Osteocyte (in vitro differentiated cells): ENCODE data around the gene RABIF. TPM values are rescaled to one million over a fixed set of nuclear protein-coding genes. Genes with fewer than 3 reads are reported as not detected.
A peak's percentile ranks its signal among the peaks of the same experiment; 100 is the strongest.

Source experiments
- DNase-seq: peaks from one replicate; pipeline ENCODE4 v3.0.0; 2021; ENCODE audit warnings: mixed read lengths; ENCODE audit not compliant: unreplicated experiment; ENCODE audit errors: extremely low spot score
- H3K27ac Mint-ChIP-seq: one replicate; pipeline ENCODE4 v1.8.0; 2021; ENCODE audit warnings: mild to moderate bottlenecking, mixed read lengths; ENCODE audit not compliant: unreplicated experiment
- H3K27me3 Mint-ChIP-seq: one replicate; pipeline ENCODE4 v1.8.0; 2021; ENCODE audit warnings: mixed read lengths; ENCODE audit not compliant: unreplicated experiment
- H3K36me3 Mint-ChIP-seq: one replicate; pipeline ENCODE4 v1.8.0; 2021; ENCODE audit warnings: mixed read lengths; ENCODE audit not compliant: unreplicated experiment
- H3K4me1 Mint-ChIP-seq: one replicate; pipeline ENCODE4 v1.8.0; 2021; ENCODE audit warnings: mixed read lengths; ENCODE audit not compliant: unreplicated experiment
- H3K4me3 Mint-ChIP-seq: one replicate; pipeline ENCODE4 v1.8.0; 2021; ENCODE audit warnings: mild to moderate bottlenecking, moderate library complexity, mixed read lengths; ENCODE audit not compliant: unreplicated experiment
- H3K9me3 Mint-ChIP-seq: one replicate; pipeline ENCODE4 v1.8.0; 2021; ENCODE audit warnings: mixed read lengths; ENCODE audit not compliant: unreplicated experiment
- total RNA-seq: library from RNA; stranded (reverse); gene quantifications from 2 replicates; pipeline ENCODE4 v1.2.1, GENCODE V29; 2021
- TF ChIP-seq, protein P1 (sequence below): fragments of 200-600 bp; sonication (generic); IDR thresholded peaks from 2 replicates; pipeline ENCODE4 v1.5.0; 2021; ENCODE audit warnings: antibody characterized with exemption, mild to moderate bottlenecking, moderate library complexity

Gene RABIF
- total RNA-seq, 1 donor from 2014 or later = 13.9 TPM

DNA sequence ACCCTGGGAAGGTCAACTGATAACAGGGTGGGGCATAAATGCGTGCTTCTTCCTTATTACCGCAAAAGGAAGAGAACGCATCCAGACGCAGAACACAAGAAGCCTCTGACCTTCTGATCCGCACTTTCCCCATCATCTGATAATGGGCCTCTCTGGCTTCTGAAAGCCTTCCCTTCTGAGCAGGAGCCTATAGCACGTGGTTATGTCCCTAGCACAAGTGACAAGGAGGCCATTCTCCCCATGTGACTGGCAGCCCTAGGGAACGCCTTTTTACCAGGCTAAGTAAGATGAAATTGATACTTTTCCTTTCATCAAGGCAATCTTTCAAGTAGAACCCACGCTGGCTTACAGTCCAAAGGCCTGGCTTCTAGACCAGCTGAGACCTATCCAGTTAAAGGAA lies 34.2 kb downstream of the RABIF start:
- Mint-ChIP-seq H3K36me3 (no peaks in the 10 kb centered on the region), H3K27ac (no peak overlapping the region), H3K27me3 (no peaks in the 10 kb centered on the region), H3K4me3 (no peak overlapping the region), H3K4me1 (no peaks in the 10 kb centered on the region), H3K9me3 (no peaks in the 10 kb centered on the region)
- TF ChIP-seq, protein P1, sequence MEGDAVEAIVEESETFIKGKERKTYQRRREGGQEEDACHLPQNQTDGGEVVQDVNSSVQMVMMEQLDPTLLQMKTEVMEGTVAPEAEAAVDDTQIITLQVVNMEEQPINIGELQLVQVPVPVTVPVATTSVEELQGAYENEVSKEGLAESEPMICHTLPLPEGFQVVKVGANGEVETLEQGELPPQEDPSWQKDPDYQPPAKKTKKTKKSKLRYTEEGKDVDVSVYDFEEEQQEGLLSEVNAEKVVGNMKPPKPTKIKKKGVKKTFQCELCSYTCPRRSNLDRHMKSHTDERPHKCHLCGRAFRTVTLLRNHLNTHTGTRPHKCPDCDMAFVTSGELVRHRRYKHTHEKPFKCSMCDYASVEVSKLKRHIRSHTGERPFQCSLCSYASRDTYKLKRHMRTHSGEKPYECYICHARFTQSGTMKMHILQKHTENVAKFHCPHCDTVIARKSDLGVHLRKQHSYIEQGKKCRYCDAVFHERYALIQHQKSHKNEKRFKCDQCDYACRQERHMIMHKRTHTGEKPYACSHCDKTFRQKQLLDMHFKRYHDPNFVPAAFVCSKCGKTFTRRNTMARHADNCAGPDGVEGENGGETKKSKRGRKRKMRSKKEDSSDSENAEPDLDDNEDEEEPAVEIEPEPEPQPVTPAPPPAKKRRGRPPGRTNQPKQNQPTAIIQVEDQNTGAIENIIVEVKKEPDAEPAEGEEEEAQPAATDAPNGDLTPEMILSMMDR = no peak
- DNase-seq = no peak

DNA sequence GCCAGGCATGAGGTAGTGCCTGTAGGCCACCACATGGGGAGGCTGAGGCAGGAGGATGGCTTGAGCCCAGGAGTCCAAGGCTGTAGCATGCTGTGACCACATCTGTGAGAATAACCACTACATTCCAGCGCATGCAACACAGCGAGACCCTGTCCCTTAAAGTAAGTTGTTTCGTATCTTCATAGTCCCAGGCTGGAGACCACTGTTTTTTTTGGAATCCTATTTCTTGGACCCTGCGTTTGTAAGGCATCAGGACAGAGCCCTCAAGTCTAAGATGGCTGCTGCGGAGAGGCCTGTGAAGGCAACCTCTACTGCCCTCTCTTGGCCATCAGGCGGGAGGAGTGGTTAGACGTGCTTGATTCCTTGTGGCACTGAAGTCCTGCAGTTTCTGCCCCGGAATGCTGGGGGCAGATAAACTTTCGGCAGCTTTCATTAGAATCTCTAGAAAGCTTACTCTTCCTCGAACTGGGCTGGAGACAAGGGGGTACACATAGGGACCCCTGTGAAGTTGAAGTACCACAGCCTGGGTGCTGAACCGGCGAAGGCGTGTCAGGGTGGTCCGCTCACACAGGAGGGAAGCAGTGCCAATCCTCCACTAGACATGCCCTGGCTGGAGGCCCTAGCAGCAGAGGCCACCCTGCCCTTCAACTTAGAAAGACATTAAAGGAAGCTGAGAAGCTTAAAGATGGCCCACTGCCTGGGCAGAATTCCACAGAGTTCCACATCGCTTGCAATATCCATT lies 36.6 kb downstream of the RABIF start:
- Mint-ChIP-seq H3K27ac (no peak overlapping the region), H3K36me3 (no peaks in the 10 kb centered on the region), H3K4me3 (no peak overlapping the region), H3K27me3 (no peaks in the 10 kb centered on the region), H3K9me3 (no peaks in the 10 kb centered on the region), H3K4me1 (no peaks in the 10 kb centered on the region)
- DNase-seq = no peak
- TF ChIP-seq, protein P1 = peak; percentile 56

DNA sequence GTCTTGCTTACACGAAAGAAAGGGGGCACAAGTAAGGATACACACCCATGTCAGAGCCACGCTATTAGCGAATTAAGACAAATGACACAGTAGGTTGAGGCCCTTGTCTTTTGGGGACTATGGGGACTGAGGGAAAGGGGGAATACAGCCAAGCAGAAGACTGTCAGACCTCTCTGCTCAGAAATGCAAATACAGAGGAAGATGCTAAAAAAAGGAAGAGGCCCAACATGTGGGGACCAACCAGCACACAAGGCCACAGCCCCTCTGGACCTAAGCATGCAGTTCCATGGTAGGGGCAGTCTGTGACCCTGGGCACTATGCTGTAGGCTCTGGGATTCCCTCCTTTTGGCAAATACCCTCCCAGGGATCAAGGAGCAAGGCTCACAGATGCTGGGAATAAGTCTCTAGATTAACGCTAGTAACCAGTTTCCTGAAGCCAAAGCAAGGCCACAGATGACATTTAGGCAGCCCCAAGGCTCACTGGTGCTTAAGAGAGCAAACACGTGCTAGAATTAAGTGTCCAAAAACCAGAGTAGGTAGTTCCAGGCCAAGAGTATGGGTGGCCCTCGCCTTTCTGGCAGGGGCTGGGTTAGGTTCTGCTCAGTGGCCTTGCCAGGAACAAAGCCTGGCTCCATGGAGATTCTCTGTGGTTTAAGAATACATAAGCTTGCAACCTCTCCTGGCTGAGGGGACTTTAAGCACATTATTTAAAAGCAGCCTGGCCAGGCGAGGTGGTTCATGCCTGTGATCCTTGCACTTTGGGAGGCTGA lies 38.2 kb downstream of the RABIF start:
- DNase-seq = no peak
- Mint-ChIP-seq H3K4me3 (no peak overlapping the region), H3K9me3 (no peaks in the 10 kb centered on the region), H3K27me3 (no peaks in the 10 kb centered on the region), H3K4me1 (no peaks in the 10 kb centered on the region), H3K36me3 (no peaks in the 10 kb centered on the region), H3K27ac (no peak overlapping the region)
- TF ChIP-seq, protein P1 = no peak

DNA sequence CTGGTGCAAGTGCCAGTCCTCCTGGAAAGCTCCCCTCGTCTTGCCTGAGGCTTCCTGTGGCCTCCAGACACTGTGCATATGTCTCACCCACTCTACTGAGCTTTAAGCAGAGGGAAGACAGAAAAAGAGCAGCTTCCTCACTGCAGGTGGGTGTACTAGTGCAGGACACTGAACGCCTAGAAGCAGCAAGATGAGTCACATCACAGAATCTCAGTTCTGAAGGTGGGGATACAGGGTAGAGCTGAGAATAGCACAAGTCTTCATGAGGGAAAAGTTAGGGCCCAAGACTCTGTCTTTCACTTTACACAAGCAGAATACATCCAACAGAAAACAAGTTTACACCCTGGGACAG lies 40.8 kb downstream of the RABIF start:
- Mint-ChIP-seq H3K36me3 (no peaks in the 10 kb centered on the region), H3K27me3 (no peaks in the 10 kb centered on the region), H3K9me3 (no peaks in the 10 kb centered on the region), H3K27ac (no peak overlapping the region), H3K4me3 (no peak overlapping the region), H3K4me1 (no peaks in the 10 kb centered on the region)
- TF ChIP-seq, protein P1 = no peak
- DNase-seq = no peak

DNA sequence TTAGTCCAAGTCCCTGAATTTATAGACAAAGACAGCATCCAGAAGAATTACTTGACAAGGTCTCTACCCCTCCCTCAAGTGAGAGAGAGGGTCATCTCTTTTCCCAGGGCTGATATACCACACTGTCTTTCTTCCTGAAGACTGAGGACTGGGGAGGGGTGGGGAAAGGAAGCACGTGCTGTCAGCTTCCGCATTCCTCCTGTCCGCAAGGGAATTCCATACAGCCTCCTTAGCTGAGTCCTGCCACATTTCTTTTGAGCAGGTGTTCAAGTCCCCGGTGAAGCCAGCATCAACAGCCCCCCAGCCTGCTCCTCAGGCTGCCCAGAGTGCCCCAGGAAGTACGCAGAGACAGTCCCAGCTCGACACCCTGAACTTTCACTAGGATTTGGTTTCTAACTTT lies 44.0 kb downstream of the RABIF start:
- DNase-seq = no peak
- no peaks in the 10 kb centered on the region for H3K27me3 Mint-ChIP-seq
- no peaks in the 10 kb centered on the region for H3K36me3 Mint-ChIP-seq
- no peak overlapping the region for H3K27ac Mint-ChIP-seq
- TF ChIP-seq, protein P1 = no peak
- H3K9me3 Mint-ChIP-seq = no peaks in the 10 kb centered on the region
- H3K4me1 Mint-ChIP-seq = no peaks in the 10 kb centered on the region
- H3K4me3 Mint-ChIP-seq = no peak overlapping the region
